ENCODE data around the gene C11orf21. TPM values are rescaled to one million over a fixed set of nuclear protein-coding genes. Genes with fewer than 3 reads are reported as not detected.

C11orf21 gene
- total RNA-seq, 1 donor, result not detected

GRCh38 chr11:2269601-2270321 lies 32.0 kb downstream of the C11orf21 start:
- peak; percentile 11 for TF ChIP-seq CTCF (IDR thresholded peaks at IDR 0.05; ENCODE audit: insufficient read depth, low read depth, low read length)
- no peak overlapping the region for H3K4me3 ChIP-seq (ENCODE audit: low read depth, low read length)
- peak; percentile 54 for DNase-seq (ENCODE audit: low read depth)

GRCh38 chr11:2268729-2269600 lies 32.8 kb downstream of the C11orf21 start:
- peak; percentile 15 for DNase-seq (ENCODE audit: low read depth)
- peak overlapping the region; percentile 46 for H3K4me3 ChIP-seq (ENCODE audit: low read depth, low read length)
- no peak for TF ChIP-seq CTCF (IDR thresholded peaks at IDR 0.05; ENCODE audit: insufficient read depth, low read depth, low read length)

- H3K4me3 ChIP-seq (ENCODE audit: low read depth, low read length), result no peak overlapping the region
- no peak for TF ChIP-seq CTCF (IDR thresholded peaks at IDR 0.05; ENCODE audit: insufficient read depth, low read depth, low read length)
- DNase-seq (ENCODE audit: low read depth), result no peak
Measured at GRCh38 chr11:2267851-2268728, 33.6 kb downstream of the C11orf21 start.

GRCh38 chr11:2267306-2267850 lies 34.3 kb downstream of the C11orf21 start:
- H3K4me3 ChIP-seq (ENCODE audit: low read depth, low read length), result no peak overlapping the region
- TF ChIP-seq CTCF (IDR thresholded peaks at IDR 0.05; ENCODE audit: insufficient read depth, low read depth, low read length), result no peak
- DNase-seq (ENCODE audit: low read depth), result no peak

- TF ChIP-seq CTCF (IDR thresholded peaks at IDR 0.05; ENCODE audit: insufficient read depth, low read depth, low read length), result no peak
- no peak overlapping the region for H3K4me3 ChIP-seq (ENCODE audit: low read depth, low read length)
- no peak for DNase-seq (ENCODE audit: low read depth)
Measured at GRCh38 chr11:2266586-2267305, 35.0 kb downstream of the C11orf21 start.

All from fibroblast of villous mesenchyme (primary cell).